MCF 10A (cell line): Measurements from ENCODE around the gene TBC1D2B. TPM values are rescaled to one million over a fixed set of nuclear protein-coding genes. Genes with fewer than 3 reads are reported as not detected.

Experiments used
- BruUV-seq: library from RNA; stranded (reverse); fragments of 400-500 nt; replicated peaks from 2 replicates; lab custom pipeline; 2021; lab: Mats Ljungman, UMichigan
- CTCF ChIA-PET: fragments of 300-600 bp; sonication (Branson Sonifier 250); formaldehyde crosslinking; extraction: SDS; loops from one replicate; lab custom pipeline; 2021; ENCODE audit warnings: antibody characterized with exemption, inconsistent platforms; lab: Yijun Ruan, JAX
- POLR2A ChIA-PET: fragments of 300-600, 350-650 bp; sonication (Branson Sonifier 250); formaldehyde crosslinking; extraction: SDS; loops from one replicate; lab custom pipeline; 2020; ENCODE audit warnings: antibody characterized with exemption, inconsistent platforms; lab: Yijun Ruan, JAX
- DNase-seq: peaks from one replicate; pipeline ENCODE4 v3.0.0-alpha.2; 2018; ENCODE audit not compliant: unreplicated experiment
- H3K27ac Mint-ChIP-seq: one replicate; pipeline ENCODE4 v1.8.0; 2022; ENCODE audit warnings: mild to moderate bottlenecking, low read depth, mixed read lengths; ENCODE audit not compliant: unreplicated experiment
- H3K27me3 Mint-ChIP-seq: one replicate; pipeline ENCODE4 v1.8.0; 2022; ENCODE audit warnings: mixed read lengths; ENCODE audit not compliant: insufficient read depth, unreplicated experiment
- H3K36me3 Mint-ChIP-seq: one replicate; pipeline ENCODE4 v1.8.0; 2022; ENCODE audit warnings: mild to moderate bottlenecking, moderate library complexity, mixed read lengths; ENCODE audit not compliant: insufficient read depth, unreplicated experiment
- H3K4me1 Mint-ChIP-seq: one replicate; pipeline ENCODE4 v1.8.0; 2022; ENCODE audit warnings: mixed read lengths; ENCODE audit not compliant: insufficient read depth, unreplicated experiment
- H3K4me3 Mint-ChIP-seq: one replicate; pipeline ENCODE4 v1.8.0; 2022; ENCODE audit warnings: mild to moderate bottlenecking, moderate library complexity, mixed read lengths; ENCODE audit not compliant: unreplicated experiment
- H3K9me3 Mint-ChIP-seq: one replicate; pipeline ENCODE4 v1.8.0; 2022; ENCODE audit warnings: mixed read lengths; ENCODE audit not compliant: unreplicated experiment
- intact Hi-C: fragments of 100-400 bp; cut with micrococcal nuclease; formaldehyde crosslinking; loops from 2 replicates; pipeline ENCODE4 v1.14.1; 2022
- total RNA-seq: library from RNA; stranded (reverse); gene quantifications from 2 replicates; pipeline ENCODE4 v1.2.3, GENCODE V29; 2022
- TF ChIP-seq, protein P1 (sequence below): fragments of 200-600 bp; IDR thresholded peaks from one replicate; pipeline ENCODE4 v1.8.0; 2022; ENCODE audit warnings: antibody characterized with exemption, mild to moderate bottlenecking; ENCODE audit not compliant: unreplicated experiment

TBC1D2B gene
- total RNA-seq, 1 experiment from 2014 or later = 21.2 TPM

DNA sequence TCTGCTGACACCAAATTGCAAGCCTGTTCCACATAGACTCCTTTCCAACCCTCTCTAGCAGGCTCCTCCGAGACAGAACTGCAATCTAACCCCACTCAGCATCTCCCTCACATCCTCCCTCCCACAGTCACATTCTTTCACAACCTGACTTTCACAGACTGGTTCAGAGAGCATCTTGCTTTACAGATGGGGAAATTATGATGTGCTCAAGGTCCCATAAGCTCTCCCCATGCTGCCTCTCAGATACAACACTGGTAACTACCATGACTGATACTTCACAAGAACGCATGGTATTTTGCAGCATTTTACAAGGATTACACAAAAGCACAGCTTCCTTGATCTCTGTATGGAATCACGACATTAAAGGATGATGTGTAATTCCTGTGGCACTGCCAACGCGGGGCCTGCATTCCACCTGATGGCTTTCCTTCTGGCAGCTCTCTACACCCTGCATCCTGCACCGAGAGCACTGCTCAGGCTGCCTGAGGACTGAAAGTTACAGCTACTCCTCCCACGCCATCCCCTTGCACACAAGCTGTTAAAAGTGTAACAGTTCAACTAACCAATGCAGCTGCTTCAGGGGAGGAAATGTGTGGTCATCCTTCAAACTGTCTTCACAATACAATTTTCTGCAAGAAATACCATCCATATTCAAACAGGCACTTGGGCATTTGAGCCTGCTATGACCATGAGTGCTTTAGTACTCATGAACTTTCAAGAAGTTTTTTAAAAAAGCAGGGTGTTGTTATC lies 27.6 kb downstream of the TBC1D2B start:
- no peak overlapping the region for H3K4me3 Mint-ChIP-seq
- intact Hi-C loops = no loop called here
- peaks cover 29% of the 10 kb centered on the region for H3K4me1 Mint-ChIP-seq
- CTCF ChIA-PET = interaction anchor here (0.8 to 2.4 kb wide), 2 partner anchors 58 to 82 kb away, joined by 3 to 9 read pairs; no protein-coding TSS in a partner anchor
- H3K9me3 Mint-ChIP-seq = no peaks in the 10 kb centered on the region
- TF ChIP-seq, protein P1, sequence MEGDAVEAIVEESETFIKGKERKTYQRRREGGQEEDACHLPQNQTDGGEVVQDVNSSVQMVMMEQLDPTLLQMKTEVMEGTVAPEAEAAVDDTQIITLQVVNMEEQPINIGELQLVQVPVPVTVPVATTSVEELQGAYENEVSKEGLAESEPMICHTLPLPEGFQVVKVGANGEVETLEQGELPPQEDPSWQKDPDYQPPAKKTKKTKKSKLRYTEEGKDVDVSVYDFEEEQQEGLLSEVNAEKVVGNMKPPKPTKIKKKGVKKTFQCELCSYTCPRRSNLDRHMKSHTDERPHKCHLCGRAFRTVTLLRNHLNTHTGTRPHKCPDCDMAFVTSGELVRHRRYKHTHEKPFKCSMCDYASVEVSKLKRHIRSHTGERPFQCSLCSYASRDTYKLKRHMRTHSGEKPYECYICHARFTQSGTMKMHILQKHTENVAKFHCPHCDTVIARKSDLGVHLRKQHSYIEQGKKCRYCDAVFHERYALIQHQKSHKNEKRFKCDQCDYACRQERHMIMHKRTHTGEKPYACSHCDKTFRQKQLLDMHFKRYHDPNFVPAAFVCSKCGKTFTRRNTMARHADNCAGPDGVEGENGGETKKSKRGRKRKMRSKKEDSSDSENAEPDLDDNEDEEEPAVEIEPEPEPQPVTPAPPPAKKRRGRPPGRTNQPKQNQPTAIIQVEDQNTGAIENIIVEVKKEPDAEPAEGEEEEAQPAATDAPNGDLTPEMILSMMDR = no peak
- POLR2A ChIA-PET = no interaction called here
- no peak for DNase-seq
- no TSS peak for BruUV-seq
- no peak overlapping the region for H3K27ac Mint-ChIP-seq
- no peaks in the 10 kb centered on the region for H3K27me3 Mint-ChIP-seq
- peaks cover 34% of the 10 kb centered on the region for H3K36me3 Mint-ChIP-seq

DNA sequence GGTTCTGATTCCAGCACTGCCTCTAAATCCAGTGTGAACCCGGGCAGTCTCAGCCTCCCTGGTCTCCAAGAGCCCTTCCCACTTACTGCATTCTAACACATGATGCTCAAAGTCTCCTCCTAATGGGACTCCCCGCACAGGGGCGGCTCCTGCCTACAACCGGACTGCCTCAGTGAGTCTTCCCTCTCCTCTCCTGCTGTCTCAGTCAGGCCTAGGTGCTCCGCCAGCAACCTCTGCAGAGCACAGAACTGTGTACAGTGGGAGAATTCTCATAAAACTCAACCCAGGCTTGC lies 28.9 kb downstream of the TBC1D2B start:
- BruUV-seq = no TSS peak
- intact Hi-C loops = no loop called here
- POLR2A ChIA-PET = interaction anchor here (1.0 kb wide), 1 partner anchor 27 kb away, joined by 3 read pairs; no protein-coding TSS in a partner anchor
- peaks cover 35% of the 10 kb centered on the region for H3K36me3 Mint-ChIP-seq
- no peaks in the 10 kb centered on the region for H3K9me3 Mint-ChIP-seq
- CTCF ChIA-PET = no interaction called here
- no peaks in the 10 kb centered on the region for H3K27me3 Mint-ChIP-seq
- TF ChIP-seq, protein P1 = no peak
- H3K4me3 Mint-ChIP-seq = no peak overlapping the region
- H3K27ac Mint-ChIP-seq = peak overlapping the region; percentile 21
- no peak for DNase-seq
- peaks cover 35% of the 10 kb centered on the region for H3K4me1 Mint-ChIP-seq

DNA sequence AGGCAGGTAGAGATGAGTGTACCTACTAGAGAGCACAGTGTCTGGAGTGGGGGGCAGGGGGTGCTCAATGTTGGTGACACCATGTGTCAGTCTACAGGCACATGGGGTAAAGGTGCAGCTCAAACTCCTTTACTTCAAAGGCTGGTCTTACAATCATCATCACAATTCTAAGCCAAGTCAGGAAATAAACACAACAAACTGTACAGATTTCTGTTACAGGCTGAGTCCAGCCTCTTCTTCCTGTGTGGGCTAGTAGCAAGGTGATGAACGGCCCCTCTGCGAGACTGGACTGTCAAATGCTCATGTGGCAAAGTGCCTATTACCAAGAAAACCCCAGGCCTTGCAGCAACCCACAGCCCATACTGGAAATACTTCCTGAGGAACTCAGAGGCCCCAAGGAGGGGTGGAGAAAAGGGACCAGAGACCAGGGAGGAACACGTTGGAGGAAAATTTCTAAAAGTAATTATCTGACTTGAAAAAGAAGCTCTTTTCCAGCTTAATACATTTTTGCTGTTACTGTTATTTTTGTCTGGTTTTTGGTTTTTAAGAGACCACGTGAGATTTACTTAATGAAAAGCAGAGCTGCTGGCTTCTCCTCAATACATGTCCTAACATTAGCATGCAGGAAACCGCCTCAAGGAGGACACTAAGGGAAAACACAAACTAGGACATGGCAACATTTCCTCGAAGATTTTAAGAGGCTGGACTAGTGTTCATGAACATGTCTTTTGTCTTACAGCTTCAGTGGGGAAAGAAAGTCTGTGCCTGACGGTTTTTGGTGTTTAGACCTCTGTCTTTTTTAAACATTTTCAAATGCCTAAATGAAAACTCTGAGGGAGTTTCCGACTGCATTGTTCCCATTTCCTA lies 29.5 kb downstream of the TBC1D2B start:
- no peak overlapping the region for H3K4me3 Mint-ChIP-seq
- no peak for DNase-seq
- ChIA-PET POLR2A (interaction anchor here (1.0 kb wide), 2 partner anchors 17 to 27 kb away, joined by 3 read pairs; no protein-coding TSS in a partner anchor), CTCF (interaction anchor here (1.0 kb wide), 1 partner anchor 9 kb away, joined by 3 read pairs; no protein-coding TSS in a partner anchor)
- intact Hi-C loops = no loop called here
- BruUV-seq = no TSS peak
- no peaks in the 10 kb centered on the region for H3K9me3 Mint-ChIP-seq
- TF ChIP-seq, protein P1 = no peak
- H3K36me3 Mint-ChIP-seq = peaks cover 39% of the 10 kb centered on the region
- H3K27me3 Mint-ChIP-seq = no peaks in the 10 kb centered on the region
- H3K4me1 Mint-ChIP-seq = peaks cover 35% of the 10 kb centered on the region
- H3K27ac Mint-ChIP-seq = peak overlapping the region; percentile 21
